Erythroblast (primary cell): ENCODE measurements around the gene ARHGAP5.

Experiments used
- GATA1 ChIP-seq: IDR thresholded peaks from 2 replicates; pipeline ENCODE4 v1.6.1; 2011; ENCODE audit warnings: low read depth, mild to moderate bottlenecking, control low read depth, low read length, moderate library complexity
- POLR2A ChIP-seq: IDR thresholded peaks from 2 replicates; pipeline ENCODE4 v1.6.1; 2011; ENCODE audit warnings: mild to moderate bottlenecking, low read length

DNA sequence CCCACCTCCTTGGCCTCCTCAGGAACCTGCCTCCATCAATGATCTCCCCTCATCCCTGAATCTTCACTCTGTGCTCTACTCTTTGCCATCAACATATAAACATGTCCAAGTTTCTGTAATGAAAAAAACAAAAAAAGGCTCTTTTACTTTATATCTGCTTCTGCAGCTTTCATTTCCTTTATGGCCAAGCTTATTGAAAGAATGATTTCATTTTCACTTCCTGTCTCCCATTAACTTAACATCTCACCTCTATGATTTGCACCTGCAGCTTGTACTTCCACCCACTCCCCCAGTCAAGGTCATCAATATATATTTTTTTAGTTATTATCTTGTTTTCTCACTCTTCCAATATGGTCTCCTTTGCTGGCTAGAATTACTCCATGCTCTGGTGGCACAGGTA lies 109.1 kb downstream of the ARHGAP5 start:
- no peak for TF ChIP-seq POLR2A
- TF ChIP-seq GATA1: no peak
